Tracheal epithelial cell (primary cell): ENCODE measurements around the gene COMMD8. TPM values are rescaled to one million over a fixed set of nuclear protein-coding genes. Genes with fewer than 3 reads are reported as not detected.

ENCODE experiments used
- total RNA-seq: library from RNA; depleted of rRNA; stranded (reverse); fragments of >200 nt; gene quantifications from 2 replicates; pipeline ENCODE4 v1.2.1, GENCODE V29; 2014

Gene COMMD8
- 27.5 and 32.0 TPM in 2 replicates for total RNA-seq

GRCh38 chr4:47463235-47463956 is at the start of gene COMMD8:
COMMD8 (minus strand) TSS chr4:47463702; CDS start chr4:47463651, 51 bp downstream.

GRCh38 chr4:47485047-47485692 is 21.7 kb upstream of the COMMD8 start, which contains the start of gene ATP10D:
ATP10D (plus strand) TSS chr4:47485275; CDS start chr4:47512541, 27,266 bp downstream.

Other genes with a start within 250 kb of the COMMD8 start
- gene ATP10D, start 21.6 kb upstream of the COMMD8 start, total RNA-seq, result 20.0 and 37.1 TPM in 2 replicates